Aorta (tissue), 5 donors: ENCODE results near the gene SERPINH1. TPM values are rescaled to one million over a fixed set of nuclear protein-coding genes. Genes with fewer than 3 reads are reported as not detected.

ENCODE experiments used
- ATAC-seq: fragments of 200-7000 bp; cut with Tn5 transposase; one replicate; pipeline ENCODE4 v1.9.1; 2022; ENCODE audit warnings: moderate library complexity; ENCODE audit not compliant: low FRiP score
- DNase-seq, 2 donors: peaks; one replicate each; pipeline ENCODE4 v3.0.0-alpha.2; 2020
- H3K27ac ChIP-seq, 2 donors: one replicate each; pipeline ENCODE4 v1.5.1; 2013; ENCODE audit warnings: low read length in 2 of 2, mild to moderate bottlenecking in 2 of 2, moderate library complexity in 2 of 2, control low read depth in 1 of 2, inconsistent platforms in 1 of 2, low read depth in 1 of 2
- H3K27me3 ChIP-seq, 2 donors: one replicate each; pipeline ENCODE4 v1.6.1; 2013; ENCODE audit warnings: control low read depth in 1 of 2, low read length in 1 of 2, mild to moderate bottlenecking in 1 of 2, moderate library complexity in 1 of 2; ENCODE audit not compliant: insufficient read depth in 2 of 2, control insufficient read depth in 1 of 2
- H3K36me3 ChIP-seq, 2 donors: one replicate each; pipeline ENCODE4 v1.6.1; 2013; ENCODE audit warnings: control low read depth in 1 of 2, low read length in 1 of 2, mild to moderate bottlenecking in 1 of 2; ENCODE audit not compliant: insufficient read depth in 2 of 2, control insufficient read depth in 1 of 2
- H3K4me1 ChIP-seq, 2 donors: one replicate each; pipeline ENCODE4 v1.6.1; 2013; ENCODE audit warnings: low read length in 2 of 2, control low read depth in 1 of 2, mild to moderate bottlenecking in 1 of 2, moderate library complexity in 1 of 2; ENCODE audit not compliant: insufficient read depth in 2 of 2, control insufficient read depth in 1 of 2
- H3K4me3 ChIP-seq, 2 donors: one replicate each; pipeline ENCODE4 v1.5.1; 2013; ENCODE audit warnings: low read length in 2 of 2, control low read depth in 1 of 2, mild to moderate bottlenecking in 1 of 2
- H3K9me3 ChIP-seq: one replicate; pipeline ENCODE4 v1.6.1; 2013; ENCODE audit warnings: mild to moderate bottlenecking, low read length; ENCODE audit not compliant: control insufficient read depth
- WGBS, 2 donors: extraction: QIAGEN DNeasy Blood & Tissue Kit; methylation state at CpG; one replicate each; pipeline ENCODE4 v1.1.7; 2013; 5-methylcytosine and 5-hydroxymethylcytosine counted together
- intact Hi-C, 2 donors: fragments of 100-400 bp; cut with DNase I; formaldehyde crosslinking; loops; one replicate each; pipeline versions ENCODE4 v1.14.2 to v1.15.0; 2022
- polyA plus RNA-seq, 2 donors: library from polyadenylated mRNA; stranded (reverse); fragments of 200-250 nt; gene quantifications; one replicate each; pipeline ENCODE4 v1.2.3, GENCODE V29; 2013
- total RNA-seq, 2 donors: library from RNA; stranded (reverse); fragmentation: NEBNext Ultra II Directional; extraction: Animal tissue kit (Norgen Biotek cat#: 25700); gene quantifications; one replicate each; pipeline ENCODE4 v1.2.1, GENCODE V29; 2021
- donor health status: healthy with polysubstance abuse.
- donor health status: Bipolar disorder and iron deficiency.
- donor health status: DM: no; HTN: no; CAD: no.
- donor health status: DM: no; HTN: no; CAD: no.
- donor health status: DM: yes; HTN: yes; CAD: no.

The SERPINH1 gene
- total and polyA plus RNA-seq, 4 donors = 59.4 to 256 (median 159) TPM

DNA sequence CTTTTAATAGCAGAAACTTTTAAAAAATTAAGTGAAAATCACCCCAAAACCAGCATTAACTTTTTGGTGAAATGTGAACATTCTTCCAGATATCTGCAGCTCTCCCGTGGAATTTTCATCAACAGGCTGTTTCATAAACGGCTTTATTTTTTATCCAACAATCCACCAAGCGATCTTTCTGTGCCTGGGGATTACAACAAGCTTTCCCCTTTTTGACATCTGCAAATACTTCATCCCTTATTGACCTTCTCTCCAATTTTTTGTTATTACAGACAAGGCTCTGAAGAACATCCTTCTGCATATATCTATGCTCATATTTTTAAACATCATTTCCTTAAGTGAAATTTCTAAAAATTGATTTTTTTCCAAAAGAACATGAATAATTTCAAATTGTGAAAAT lies 5.8 kb upstream of the SERPINH1 start:
- intact Hi-C loops = no loop called here
- H3K27ac ChIP-seq = no peak overlapping the region

DNA sequence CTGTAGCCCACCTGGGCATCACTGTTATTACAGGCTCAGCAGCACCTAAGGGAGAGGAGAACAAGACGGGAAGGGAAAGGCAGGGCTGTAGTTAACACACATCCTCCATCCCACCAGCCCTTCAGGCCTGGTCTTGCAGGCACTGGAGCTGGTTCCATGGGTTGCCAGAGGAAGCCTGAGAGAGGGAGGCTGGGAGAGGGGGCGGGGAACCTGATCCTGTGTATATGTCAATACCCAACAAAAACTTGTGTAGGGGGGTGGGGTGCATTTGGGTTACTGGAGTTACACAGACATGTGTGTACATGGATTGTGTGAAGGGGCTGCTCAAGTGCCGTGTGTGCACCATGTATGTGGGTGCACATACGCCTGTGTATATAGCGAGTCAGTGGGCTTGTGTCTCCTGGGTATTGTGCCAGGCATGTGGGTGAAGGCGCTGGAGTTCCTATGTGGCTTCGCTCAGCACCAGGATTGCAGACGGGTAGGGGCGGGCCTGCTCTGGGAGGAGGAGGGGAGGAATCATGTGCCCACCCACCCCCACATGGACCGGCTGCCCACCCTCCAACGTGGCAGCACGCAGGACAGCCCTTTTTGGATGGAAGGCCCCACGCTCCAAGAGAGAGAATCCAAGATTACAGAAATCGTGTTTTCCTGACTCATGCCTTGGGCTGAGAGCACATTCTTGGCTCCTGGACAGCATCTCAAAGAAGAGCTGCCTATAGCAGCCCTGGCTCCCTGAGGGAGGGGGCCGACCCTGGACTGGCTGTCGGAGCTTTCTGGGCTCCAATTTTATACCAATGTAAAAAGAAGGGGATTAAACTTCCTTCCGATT lies 4.2 kb upstream of the SERPINH1 start:
- DNase-seq = peak; percentile 87 to 89
- Histone ChIP-seq H3K4me3 (no peak overlapping the region), H3K9me3 (no peaks in the 10 kb centered on the region), H3K4me1 (peaks cover 0 to 5% of the 10 kb centered on the region in 2 donors), H3K27ac (peak overlapping the region; percentile 90 to 94), H3K36me3 (no peaks in the 10 kb centered on the region), H3K27me3 (no peaks in the 10 kb centered on the region)
- intact Hi-C loops = no loop called here
- WGBS, 2 donors = 5 to 12% methylated on average over 17 of the region's 17 CpGs
- peak; percentile 53 for ATAC-seq

More for the DNA sequence above, 5.8 kb upstream of the SERPINH1 start:
- Histone ChIP-seq H3K9me3 (no peaks in the 10 kb centered on the region), H3K4me1 (peaks cover 0 to 2% of the 10 kb centered on the region in 2 donors), H3K36me3 (no peaks in the 10 kb centered on the region), H3K4me3 (no peak overlapping the region), H3K27me3 (no peaks in the 10 kb centered on the region)
- no peak for DNase-seq
- ATAC-seq = no peak
- 85 to 86% methylated on average over 3 of the region's 3 CpGs for WGBS, 2 donors

DNA sequence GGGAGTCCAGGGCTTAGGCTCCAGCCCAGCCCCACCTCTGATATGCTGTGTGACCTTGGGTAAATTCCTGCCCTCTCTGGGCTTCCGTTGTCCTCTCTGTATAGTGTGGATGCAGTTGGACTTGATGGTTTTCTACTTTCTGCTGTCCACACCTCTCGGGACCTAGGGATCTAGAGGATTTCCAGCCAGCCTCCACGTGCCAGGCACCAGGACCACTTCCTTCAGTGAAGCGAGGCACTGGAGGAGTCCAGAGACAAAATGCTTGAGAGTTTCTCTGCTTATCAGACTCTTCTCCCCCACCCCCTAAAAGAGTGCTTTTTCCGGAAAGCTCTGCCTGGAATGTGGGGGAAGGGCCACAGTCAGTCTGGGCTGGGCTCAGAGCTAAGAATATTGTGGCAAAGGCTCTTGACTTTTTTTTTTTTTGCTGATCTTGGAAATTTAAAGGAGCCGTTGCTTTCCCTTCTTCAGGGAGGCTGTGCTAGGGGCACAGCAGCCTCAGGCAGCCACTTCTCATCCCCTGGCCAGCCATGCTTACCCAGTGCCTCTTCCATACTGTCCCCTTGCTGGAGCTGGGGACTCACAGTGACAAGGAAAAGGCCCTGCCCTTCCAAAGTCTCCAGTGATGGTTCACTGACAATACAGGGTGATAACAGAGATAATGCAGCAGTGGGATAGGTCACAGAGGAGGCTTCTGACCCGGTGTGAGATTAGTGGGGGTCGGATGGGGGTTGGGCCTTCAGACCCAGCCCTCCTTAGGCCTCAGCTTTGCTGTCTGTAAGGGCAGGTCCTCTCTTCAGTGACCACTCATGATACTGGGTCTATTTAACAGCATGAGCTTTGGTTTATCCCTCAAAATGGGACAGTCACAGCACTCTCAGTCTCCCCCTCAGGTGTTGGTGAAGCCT lies 2.9 kb upstream of the SERPINH1 start:
- peak overlapping the region; percentile 90 to 94 for H3K27ac ChIP-seq
- H3K4me3 ChIP-seq = no peak overlapping the region
- ATAC-seq (peak; percentile 36), DNase-seq (peak in 1 of 2 donors; percentile 80)
- no peaks in the 10 kb centered on the region for H3K36me3 ChIP-seq
- H3K9me3 ChIP-seq = no peaks in the 10 kb centered on the region
- no peaks in the 10 kb centered on the region for H3K27me3 ChIP-seq
- peaks cover 0 to 5% of the 10 kb centered on the region in 2 donors for H3K4me1 ChIP-seq
- intact Hi-C loops = no loop called here
- WGBS, 2 donors = 3 to 4% methylated on average over 8 of the region's 8 CpGs

DNA sequence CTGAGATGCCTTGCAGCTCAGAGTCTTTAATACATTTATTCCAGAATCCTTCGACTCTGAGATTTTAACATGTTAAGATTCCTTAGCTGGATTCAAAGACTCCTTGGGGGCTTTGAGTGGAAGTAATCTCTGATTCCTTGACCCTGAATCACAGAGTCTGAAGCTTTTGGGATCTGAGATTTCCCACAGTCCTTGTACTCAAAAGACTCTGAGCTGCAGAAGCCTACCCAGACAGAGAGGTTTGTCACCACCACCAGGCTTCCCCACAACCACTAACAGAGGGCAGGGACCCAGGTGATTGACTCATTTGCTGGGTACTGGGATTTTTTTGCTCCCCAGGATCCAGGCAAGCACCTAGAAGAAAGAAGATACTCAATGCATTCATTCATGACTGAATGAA lies 1.4 kb upstream of the SERPINH1 start:
- Histone ChIP-seq H3K4me3 (no peak overlapping the region), H3K27me3 (no peaks in the 10 kb centered on the region), H3K27ac (peak overlapping the region in 1 of 2 donors; percentile 89), H3K9me3 (no peaks in the 10 kb centered on the region), H3K4me1 (peaks cover 0 to 5% of the 10 kb centered on the region in 2 donors), H3K36me3 (no peaks in the 10 kb centered on the region)
- no peak for DNase-seq
- no peak for ATAC-seq
- intact Hi-C loops = no loop called here
- 32 to 34% methylated on average over 1 of the region's 1 CpG for WGBS, 2 donors

DNA sequence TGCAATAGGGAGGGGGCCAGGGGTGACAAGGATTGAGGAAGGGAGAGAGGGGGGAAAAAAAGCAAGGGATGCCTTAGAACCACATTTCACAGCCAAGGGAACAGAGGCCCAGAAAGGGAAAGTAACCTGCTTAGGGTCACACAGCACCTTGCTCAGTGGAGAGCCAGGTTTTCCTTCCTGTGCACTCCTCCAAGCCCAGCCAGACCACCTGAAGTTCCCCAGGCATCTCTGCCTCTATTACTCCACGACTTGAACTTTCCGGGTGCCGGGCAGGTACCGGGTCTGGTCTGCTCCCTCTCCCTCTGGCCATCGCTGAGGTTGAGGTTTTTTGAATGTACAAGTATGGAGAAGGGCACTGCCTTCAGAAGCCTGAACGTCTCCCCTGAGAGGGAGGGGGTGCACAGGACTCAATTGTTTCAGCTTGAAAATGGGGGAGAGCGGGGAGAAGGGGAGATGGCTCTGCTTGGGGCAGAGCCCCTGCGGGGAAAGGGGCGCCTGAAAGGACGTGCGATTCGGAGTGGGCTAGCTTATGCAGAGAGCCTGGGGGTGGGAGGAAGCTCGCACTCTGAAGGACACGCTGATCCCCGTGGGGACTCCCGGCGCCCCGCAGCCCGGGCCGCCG lies 516 bp upstream of the SERPINH1 start:
- DNase-seq = no peak
- H3K9me3 ChIP-seq = no peaks in the 10 kb centered on the region
- intact Hi-C loops = no loop called here
- peak overlapping the region; percentile 54 to 89 for H3K27ac ChIP-seq
- no peak for ATAC-seq
- H3K27me3 ChIP-seq = no peaks in the 10 kb centered on the region
- H3K4me3 ChIP-seq = peak overlapping the region in 1 of 2 donors; percentile 73
- 15 to 21% methylated on average over 13 to 21 of the region's 21 CpGs for WGBS, 2 donors
- peaks cover 0 to 5% of the 10 kb centered on the region in 2 donors for H3K4me1 ChIP-seq
- peaks cover 0 to 2% of the 10 kb centered on the region in 2 donors for H3K36me3 ChIP-seq

DNA sequence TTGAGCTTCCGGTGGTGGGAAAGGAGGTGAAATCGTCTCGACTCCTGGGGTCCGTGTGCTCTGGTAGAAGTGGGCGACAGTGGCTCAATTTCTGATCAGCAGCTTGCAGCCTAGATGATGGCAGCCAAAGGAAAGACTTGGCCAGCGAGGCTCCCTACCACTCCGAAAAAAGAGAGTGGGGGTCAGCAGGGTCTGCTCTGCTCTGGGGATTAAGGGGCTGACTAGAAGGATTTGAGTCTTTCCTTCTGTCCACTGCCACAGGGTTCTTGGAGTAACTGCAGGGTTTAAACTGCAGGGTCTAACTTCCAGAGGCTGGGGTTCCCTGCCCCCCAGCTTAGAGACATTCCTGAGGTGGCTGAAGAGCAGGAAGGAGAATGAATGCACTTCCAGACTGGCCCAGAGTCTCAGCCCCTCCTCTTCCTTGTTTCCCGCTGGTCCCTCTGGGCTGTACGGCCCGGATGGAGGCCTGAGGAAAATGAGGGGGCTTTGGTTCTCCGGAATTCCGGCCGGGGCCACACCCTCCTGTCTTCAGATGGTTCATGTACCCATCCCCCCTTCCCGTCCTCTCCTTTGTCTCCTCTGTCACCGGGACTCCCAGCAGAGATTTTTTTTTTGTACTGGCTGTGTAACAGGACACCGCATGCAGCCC lies 907 bp downstream of the SERPINH1 start:
- ATAC-seq = no peak
- Histone ChIP-seq H3K4me3 (peak overlapping the region; percentile 73), H3K4me1 (peaks cover 0 to 5% of the 10 kb centered on the region in 2 donors), H3K36me3 (peaks cover 0 to 6% of the 10 kb centered on the region in 2 donors), H3K27me3 (no peaks in the 10 kb centered on the region), H3K27ac (peak overlapping the region; percentile 80 to 97), H3K9me3 (no peaks in the 10 kb centered on the region)
- intact Hi-C loops = no loop called here
- WGBS, 2 donors = 0 to 2% methylated on average over 16 of the region's 16 CpGs
- DNase-seq = peak in 1 of 2 donors; percentile 61

DNA sequence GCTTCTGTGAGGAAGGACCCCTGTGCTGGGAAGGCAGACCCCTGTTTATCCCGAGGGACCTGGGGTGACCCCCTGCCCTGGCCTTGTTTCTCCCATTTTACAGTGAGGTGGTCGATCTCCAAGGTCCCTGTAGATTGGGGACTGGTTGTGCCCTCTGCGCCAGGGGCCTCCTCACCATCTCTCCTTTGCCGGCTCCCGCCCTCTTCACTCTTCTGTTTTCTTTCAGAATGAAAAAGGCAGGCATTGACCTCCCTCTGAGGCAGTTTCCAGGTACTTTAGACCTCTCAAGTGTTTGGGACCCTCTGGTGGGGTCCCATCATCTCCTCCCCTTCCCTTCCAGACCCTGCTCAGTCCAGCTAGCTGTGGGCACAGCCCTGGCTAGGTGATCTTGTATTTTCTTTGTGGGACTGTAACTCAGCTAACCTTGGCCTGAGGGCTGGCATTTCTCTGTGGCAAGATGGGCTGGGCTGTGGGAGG lies 1.5 kb downstream of the SERPINH1 start:
- H3K4me1 ChIP-seq = peaks cover 0 to 5% of the 10 kb centered on the region in 2 donors
- WGBS, 2 donors = 3 to 8% methylated on average over 5 of the region's 5 CpGs

More for the DNA sequence above, 1.5 kb downstream of the SERPINH1 start:
- ATAC-seq (no peak), DNase-seq (no peak)
- intact Hi-C loops = no loop called here
- Histone ChIP-seq H3K9me3 (no peaks in the 10 kb centered on the region), H3K36me3 (peaks cover 0 to 10% of the 10 kb centered on the region in 2 donors), H3K27me3 (no peaks in the 10 kb centered on the region), H3K4me3 (peak overlapping the region; percentile 73), H3K27ac (peak overlapping the region; percentile 80 to 97)
